K562 (cell line): ENCODE results near the gene KIAA0319L. TPM values are rescaled to one million over a fixed set of nuclear protein-coding genes. Genes with fewer than 3 reads are reported as not detected.

ENCODE experiments used
- ATAC-seq: fragments of 200-7000 bp; cut with Tn5 transposase; 3 replicates; pipeline ENCODE4 v1.9.1; 2020; ENCODE audit warnings: moderate library complexity
- BruUV-seq: library from RNA; stranded (reverse); fragments of 400-500 nt; replicated peaks from 2 replicates; lab custom pipeline; 2021; lab: Mats Ljungman, UMichigan
- CTCF ChIA-PET: fragments of 300-600 bp; formaldehyde crosslinking; extraction: SDS; loops from one replicate; lab custom pipeline; 2021; ENCODE audit warnings: low intra/inter-chr PET ratio; lab: Yijun Ruan, JAX
- POLR2A ChIA-PET: fragments of 300-600, 350-650 bp; sonication (Branson Sonifier 250); formaldehyde crosslinking; extraction: SDS; loops from one replicate; lab custom pipeline; 2021; ENCODE audit warnings: antibody characterized with exemption, inconsistent platforms; lab: Yijun Ruan, JAX
- DNase-seq, 4 experiments: peaks; one replicate each; pipeline versions ENCODE4 v3.0.0 to v3.0.0-alpha.2; 2011 to 2018; ENCODE audit warnings: low spot score in 3 of 4, mixed read lengths in 3 of 4; ENCODE audit errors: extremely low read depth in 1 of 4
- FAIRE-seq: peaks from 2 replicates; lab custom pipeline; 2011; peaks lifted over from hg19 to GRCh38; lab: Jason Lieb, UNC
- H2AFZ ChIP-seq: 2 replicates; pipeline ENCODE4 v1.6.0; 2011; ENCODE audit warnings: low read depth, low read length, control low read depth, inconsistent platforms
- H3K27ac ChIP-seq: fragments of 200-600 bp; 3 replicates; pipeline ENCODE4 v1.8.0; 2011; ENCODE audit warnings: low read depth, mild to moderate bottlenecking, control low read depth, inconsistent platforms, low read length, moderate library complexity, mixed read lengths; ENCODE audit errors: extremely low read depth
- H3K27me3 ChIP-seq, 2 experiments: fragments of 300-600 bp in 1 of 2; 2 replicates in 1 of 2; 3 replicates in 1 of 2; pipeline versions ENCODE4 v1.6.0 to v1.8.0; 2011; ENCODE audit warnings: inconsistent platforms in 2 of 2, low read length in 2 of 2, mild to moderate bottlenecking in 1 of 2, mixed read lengths in 1 of 2, moderate library complexity in 1 of 2; ENCODE audit not compliant: control insufficient read depth in 2 of 2, insufficient read depth in 2 of 2
- H3K36me3 ChIP-seq: fragments of 300-600 bp; 3 replicates; pipeline ENCODE4 v1.8.0; 2011; ENCODE audit warnings: mild to moderate bottlenecking, low read length, inconsistent platforms; ENCODE audit not compliant: control insufficient read depth, insufficient read depth
- H3K4me1 ChIP-seq, 2 experiments: fragments of 200-600 bp in 1 of 2; replicated peaks in 1 of 2; 2 replicates in 1 of 2; 3 replicates in 1 of 2; pipeline versions ENCODE4 v1.5.1 to v1.8.0; 2011; ENCODE audit warnings: inconsistent platforms in 2 of 2, low read length in 2 of 2, mild to moderate bottlenecking in 1 of 2, mixed read lengths in 1 of 2, moderate library complexity in 1 of 2; ENCODE audit not compliant: control insufficient read depth in 2 of 2, insufficient read depth in 2 of 2
- H3K4me2 ChIP-seq: 2 replicates; pipeline ENCODE4 v1.6.1; 2011; ENCODE audit warnings: low read length, control low read depth, inconsistent platforms, mixed read lengths; ENCODE audit not compliant: insufficient read depth
- H3K4me3 ChIP-seq: fragments of 200-600 bp; sonication (generic), shearing (Covaris generic); 2 replicates; pipeline ENCODE4 v1.5.1; 2016; ENCODE audit warnings: control low read depth, inconsistent platforms
- H3K79me2 ChIP-seq: fragments of 200-600 bp; 3 replicates; pipeline ENCODE4 v1.8.0; 2011; ENCODE audit warnings: low read length, inconsistent platforms; ENCODE audit not compliant: control insufficient read depth, insufficient read depth
- H3K9ac ChIP-seq, 2 experiments: 2 replicates each; pipeline versions ENCODE4 v1.6.0 to v1.6.1; 2011; ENCODE audit warnings: low read depth in 2 of 2, low read length in 2 of 2, control low read depth in 1 of 2, inconsistent platforms in 1 of 2, mild to moderate bottlenecking in 1 of 2, mixed read lengths in 1 of 2; ENCODE audit not compliant: insufficient read depth in 1 of 2
- H3K9me1 ChIP-seq: one replicate; pipeline ENCODE4 v1.6.0; 2011; ENCODE audit warnings: inconsistent platforms, mild to moderate bottlenecking, low read length, moderate library complexity; ENCODE audit not compliant: control insufficient read depth, insufficient read depth
- H3K9me3 ChIP-seq: replicated peaks from 2 replicates; pipeline ENCODE4 v1.5.1; 2011; ENCODE audit warnings: low read depth, low read length, inconsistent platforms; ENCODE audit not compliant: control insufficient read depth, insufficient read depth
- H4K20me1 ChIP-seq: replicated peaks from 2 replicates; pipeline ENCODE4 v1.6.1; 2011; ENCODE audit warnings: low read length, inconsistent platforms, mixed read lengths; ENCODE audit not compliant: control insufficient read depth, insufficient read depth
- GTF2B ChIP-seq: IDR thresholded peaks from 2 replicates; pipeline ENCODE4 v1.6.1; 2011; ENCODE audit not compliant: insufficient read length; ENCODE audit errors: extremely low read depth
- HCFC1 ChIP-seq: IDR thresholded peaks from 2 replicates; pipeline ENCODE4 v1.6.1; 2012; ENCODE audit warnings: low read depth, low read length, improper control_type of control experiment
- ILF3 ChIP-seq: fragments of 450-650 bp; IDR thresholded peaks from 2 replicates; pipeline ENCODE4 v1.6.1; 2018; ENCODE audit warnings: antibody characterized with exemption, mild to moderate bottlenecking, moderate library complexity, borderline replicate concordance
- MEF2A ChIP-seq: IDR thresholded peaks from 2 replicates; pipeline ENCODE4 v1.6.1; 2011; ENCODE audit warnings: low read depth, mild to moderate bottlenecking, low read length, moderate library complexity; ENCODE audit not compliant: control insufficient read depth
- NR2F6 ChIP-seq: fragments of 450-650 bp; formaldehyde crosslinking; IDR thresholded peaks from 2 replicates; pipeline ENCODE4 v1.4.0; 2020; ENCODE audit warnings: mild to moderate bottlenecking
- PATZ1 ChIP-seq: fragments of 250-450 bp; sonication (Bioruptor Pico); IDR thresholded peaks from 2 replicates; pipeline ENCODE4 v1.5.0; 2020; ENCODE audit warnings: mild to moderate bottlenecking, borderline replicate concordance
- POLR2AphosphoS5 ChIP-seq: IDR thresholded peaks from 2 replicates; pipeline ENCODE4 v1.6.1; 2011; ENCODE audit warnings: mild to moderate bottlenecking, low read depth, low read length, moderate library complexity; ENCODE audit not compliant: control insufficient read depth, insufficient read depth
- POLR2G ChIP-seq: fragments of 200-400 bp; formaldehyde crosslinking; IDR thresholded peaks from 2 replicates; pipeline ENCODE4 v1.6.1; 2017; ENCODE audit warnings: low read depth, mild to moderate bottlenecking, antibody characterized with exemption, low read length, moderate library complexity
- RBFOX2 ChIP-seq: fragments of 200-400 bp; formaldehyde crosslinking; IDR thresholded peaks from 2 replicates; pipeline ENCODE4 v1.6.1; 2017; ENCODE audit warnings: low read depth, mild to moderate bottlenecking, low read length, moderate library complexity
- TEAD4 ChIP-seq, 2 experiments: sonication (generic) in 1 of 2; formaldehyde crosslinking in 1 of 2; IDR thresholded peaks; 2 replicates each; pipeline versions ENCODE4 v1.6.1 to v1.8.0; 2012 to 2022; ENCODE audit warnings: borderline replicate concordance in 1 of 2, inconsistent platforms in 1 of 2, low read length in 1 of 2, mild to moderate bottlenecking in 1 of 2, missing genetic modification reagents in 1 of 2
- WGBS: fragments of 100-300 bp; shearing (Covaris generic); methylation state at CpG from one replicate; pipeline ENCODE4 v1.1.6; 2016; ENCODE audit warnings: low coverage, mixed read lengths; ENCODE audit not compliant: insufficient coverage; ENCODE audit errors: missing lambda C conversion rate; 5-methylcytosine and 5-hydroxymethylcytosine counted together
- in situ Hi-C: fragments of 300-500 bp; cut with MboI; formaldehyde crosslinking; loops from 4 replicates; pipeline ENCODE4 v1.15.0; 2018; ENCODE audit warnings: inconsistent platforms, mixed read lengths
- intact Hi-C: fragments of 100-400 bp; cut with micrococcal nuclease; formaldehyde crosslinking; loops from 2 replicates; pipeline ENCODE4 v1.14.2; 2022
- polyA plus RNA-seq, 8 experiments: library from polyadenylated mRNA; depleted of rRNA in 4 of 8; stranded (reverse) in 5 of 8; unstranded in 3 of 8; fragments of >200 nt; fragmentation: Nextera tagmentation in 2 of 8; fragmentation: Illumina TruSeq in 1 of 8; extraction: Ambion mirVana in 2 of 8; extraction: Trizol in 1 of 8; gene quantifications; 2 replicates each; pipeline versions ENCODE4 v1.2.1 to v1.2.3, GENCODE V29; 2011 to 2014; ENCODE audit warnings: inconsistent platforms in 1 of 8, missing spikeins in 1 of 8
- total RNA-seq, 7 experiments: library from RNA; depleted of rRNA in 6 of 7; stranded (reverse); fragments of >200 nt in 6 of 7; fragmentation: Illumina TruSeq in 2 of 7; extraction: Trizol in 2 of 7; gene quantifications; 2 replicates each; pipeline versions ENCODE4 v1.2.1 to v1.2.3, GENCODE V29; 2011 to 2021; ENCODE audit warnings: low replicate concordance in 1 of 7
- TF ChIP-seq, protein P1 (sequence below), 2 experiments: fragments of 450-650 bp in 1 of 2; IDR thresholded peaks; 2 replicates each; pipeline ENCODE4 v1.6.1; 2011 to 2017; ENCODE audit warnings: low read depth in 2 of 2, antibody characterized with exemption in 1 of 2, borderline replicate concordance in 1 of 2, low read length in 1 of 2, mild to moderate bottlenecking in 1 of 2, mixed read lengths in 1 of 2; ENCODE audit not compliant: control insufficient read depth in 1 of 2
- TF ChIP-seq, protein P2 (sequence below), 2 experiments: fragments of 200-800 bp in 1 of 2; sonication (Bioruptor generic) in 1 of 2; sonication (generic) in 1 of 2; formaldehyde crosslinking in 1 of 2; IDR thresholded peaks in 1 of 2; conservative IDR thresholded peaks in 1 of 2; 2 replicates each; pipeline versions ENCODE4 v1.5.0 to v1.6.1; 2016 to 2020; ENCODE audit warnings: missing compliant biosample characterization in 1 of 2, missing genetic modification characterization in 1 of 2, missing genetic modification reagents in 1 of 2

Gene KIAA0319L
- total and polyA plus RNA-seq, 9 of the 15 experiments (the other 6 are each of a cell fraction or from before 2014, with no cell fraction given): 2.4 to 51.7 (median 27.4) TPM

DNA sequence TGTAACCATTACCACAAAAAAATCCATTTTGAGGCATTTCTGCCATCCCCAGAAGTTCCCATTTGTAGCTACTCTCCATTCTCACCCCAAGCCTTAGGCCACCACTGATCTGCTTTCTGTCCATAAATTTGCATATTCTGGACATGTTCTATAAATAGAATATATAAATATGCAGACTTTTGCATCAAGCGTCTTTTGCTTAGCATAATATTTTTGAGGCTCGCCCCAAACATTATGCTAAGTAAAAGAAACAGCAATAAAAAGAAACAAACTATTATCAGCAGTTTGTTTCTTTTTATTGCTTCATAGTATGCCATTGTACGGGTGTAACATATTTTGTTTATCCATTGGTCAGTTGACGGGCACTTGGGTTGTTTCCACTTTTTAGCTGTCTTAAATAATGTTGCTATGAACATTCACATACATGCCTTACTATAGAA, 23.8 kb upstream of the KIAA0319L start:
- FAIRE-seq (no peak), ATAC-seq (no peak), DNase-seq (no peak)
- no peaks in the 10 kb centered on the region for H3K36me3 ChIP-seq
- no peak overlapping the region for H3K27ac ChIP-seq
- in situ Hi-C loops: no loop called here
- no peaks in the 10 kb centered on the region for H3K9me1 ChIP-seq
- intact Hi-C loops: no loop called here
- no peaks in the 10 kb centered on the region for H3K27me3 ChIP-seq
- no peak overlapping the region for H3K9ac ChIP-seq
- POLR2A ChIA-PET: interaction anchor here (0.7 to 1.8 kb wide), 4 partner anchors 9 to 196 kb away, joined by 3 to 6 read pairs (median 3); no protein-coding TSS in a partner anchor
- CTCF ChIA-PET: no interaction called here
- BruUV-seq: no TSS peak
- no peak overlapping the region for H3K4me2 ChIP-seq
- no peaks in the 10 kb centered on the region for H3K79me2 ChIP-seq
- H3K4me1 ChIP-seq: peaks cover 6 to 23% of the 10 kb centered on the region in 2 experiments
- WGBS: 19% methylated on average over 4 of the region's 4 CpGs
- no peaks in the 10 kb centered on the region for H4K20me1 ChIP-seq
- no peak overlapping the region for H3K4me3 ChIP-seq
- H3K9me3 ChIP-seq: no peaks in the 10 kb centered on the region
- no peak overlapping the region for H2AFZ ChIP-seq
- TF ChIP-seq PATZ1 (CRISPR knock-in tag) (no peak), POLR2G (peak; percentile 44; the same call in 1 of the 2 replicates), POLR2AphosphoS5 (peak; percentile 65), HCFC1 (no peak), NR2F6 (no peak), RBFOX2 (peak; percentile 55), MEF2A (peak; percentile 73), ILF3 (peak; percentile 85), GTF2B (peak; percentile 26), TEAD4 (IDR thresholded peaks at IDR 0.05; ENCODE audit: low read length) (peak; percentile 15; the same call in 1 of the 2 replicates), TEAD4 (CRISPR knock-in tag; IDR thresholded peaks at IDR 0.05; ENCODE audit: borderline replicate concordance) (no peak)
- TF ChIP-seq, protein P1, sequence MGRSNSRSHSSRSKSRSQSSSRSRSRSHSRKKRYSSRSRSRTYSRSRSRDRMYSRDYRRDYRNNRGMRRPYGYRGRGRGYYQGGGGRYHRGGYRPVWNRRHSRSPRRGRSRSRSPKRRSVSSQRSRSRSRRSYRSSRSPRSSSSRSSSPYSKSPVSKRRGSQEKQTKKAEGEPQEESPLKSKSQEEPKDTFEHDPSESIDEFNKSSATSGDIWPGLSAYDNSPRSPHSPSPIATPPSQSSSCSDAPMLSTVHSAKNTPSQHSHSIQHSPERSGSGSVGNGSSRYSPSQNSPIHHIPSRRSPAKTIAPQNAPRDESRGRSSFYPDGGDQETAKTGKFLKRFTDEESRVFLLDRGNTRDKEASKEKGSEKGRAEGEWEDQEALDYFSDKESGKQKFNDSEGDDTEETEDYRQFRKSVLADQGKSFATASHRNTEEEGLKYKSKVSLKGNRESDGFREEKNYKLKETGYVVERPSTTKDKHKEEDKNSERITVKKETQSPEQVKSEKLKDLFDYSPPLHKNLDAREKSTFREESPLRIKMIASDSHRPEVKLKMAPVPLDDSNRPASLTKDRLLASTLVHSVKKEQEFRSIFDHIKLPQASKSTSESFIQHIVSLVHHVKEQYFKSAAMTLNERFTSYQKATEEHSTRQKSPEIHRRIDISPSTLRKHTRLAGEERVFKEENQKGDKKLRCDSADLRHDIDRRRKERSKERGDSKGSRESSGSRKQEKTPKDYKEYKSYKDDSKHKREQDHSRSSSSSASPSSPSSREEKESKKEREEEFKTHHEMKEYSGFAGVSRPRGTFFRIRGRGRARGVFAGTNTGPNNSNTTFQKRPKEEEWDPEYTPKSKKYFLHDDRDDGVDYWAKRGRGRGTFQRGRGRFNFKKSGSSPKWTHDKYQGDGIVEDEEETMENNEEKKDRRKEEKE (IDR thresholded peaks at IDR 0.05; ENCODE audit: borderline replicate concordance in 1 of 2, control insufficient read depth in 1 of 2, low read depth in 2 of 2, low read length in 1 of 2): peak in 1 of 2 experiments; percentile 84; a peak in 1 of 4 replicates
- TF ChIP-seq, protein P2, sequence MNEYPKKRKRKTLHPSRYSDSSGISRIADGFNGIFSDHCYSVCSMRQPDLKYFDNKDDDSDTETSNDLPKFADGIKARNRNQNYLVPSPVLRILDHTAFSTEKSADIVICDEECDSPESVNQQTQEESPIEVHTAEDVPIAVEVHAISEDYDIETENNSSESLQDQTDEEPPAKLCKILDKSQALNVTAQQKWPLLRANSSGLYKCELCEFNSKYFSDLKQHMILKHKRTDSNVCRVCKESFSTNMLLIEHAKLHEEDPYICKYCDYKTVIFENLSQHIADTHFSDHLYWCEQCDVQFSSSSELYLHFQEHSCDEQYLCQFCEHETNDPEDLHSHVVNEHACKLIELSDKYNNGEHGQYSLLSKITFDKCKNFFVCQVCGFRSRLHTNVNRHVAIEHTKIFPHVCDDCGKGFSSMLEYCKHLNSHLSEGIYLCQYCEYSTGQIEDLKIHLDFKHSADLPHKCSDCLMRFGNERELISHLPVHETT (CRISPR knock-in tag; conservative IDR thresholded peaks at IDR 0.05 in 1 of 2, IDR thresholded peaks at IDR 0.05 in 1 of 2): no peak
